NCI-H345 treated with DMSO at 0.1 percent for 48 hours (cell line): Measurements from ENCODE around the gene WEE1.
A peak's percentile ranks its signal among the peaks of the same experiment; 100 is the strongest.

Source experiments
- DNase-seq: peaks from one replicate; lab custom pipeline; 2025; ENCODE audit not compliant: unreplicated experiment; lab: John Stamatoyannopoulos, UW

Gene WEE1

DNA sequence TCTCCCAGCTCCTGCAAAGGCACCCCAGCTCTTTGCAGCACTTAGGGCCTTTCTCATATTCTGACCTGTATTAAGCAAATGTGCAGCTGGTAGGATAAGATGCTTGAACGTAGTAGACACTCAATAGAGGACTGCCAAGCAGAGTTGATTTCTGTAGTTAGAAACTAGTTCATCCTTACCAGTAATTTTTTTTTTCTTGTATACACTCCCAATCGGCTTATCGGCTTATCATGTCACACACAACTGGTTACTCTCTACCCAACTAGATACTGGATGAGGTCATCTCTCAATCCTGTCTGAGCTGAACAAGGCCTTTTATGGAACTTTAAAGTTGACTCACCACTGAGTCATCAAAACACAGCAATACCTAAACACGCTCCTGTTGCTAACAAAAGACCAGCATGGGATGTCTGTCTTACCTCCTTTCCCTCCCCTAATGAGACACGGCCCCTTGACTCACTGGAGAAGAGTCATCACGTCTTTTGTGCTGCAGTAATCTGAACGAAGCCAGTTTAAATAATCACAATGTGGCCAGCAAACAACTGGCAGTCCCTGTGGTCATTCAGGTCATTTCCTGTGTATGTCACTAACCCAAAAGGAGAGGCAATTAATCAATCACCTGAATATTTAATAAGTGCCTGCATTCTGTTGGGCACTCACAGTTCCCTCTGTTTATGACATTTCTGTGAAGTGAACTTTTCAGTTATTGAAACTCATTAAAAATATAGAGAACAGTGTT lies 7.5 kb upstream of the WEE1 start:
- peak; percentile 64 for DNase-seq

DNA sequence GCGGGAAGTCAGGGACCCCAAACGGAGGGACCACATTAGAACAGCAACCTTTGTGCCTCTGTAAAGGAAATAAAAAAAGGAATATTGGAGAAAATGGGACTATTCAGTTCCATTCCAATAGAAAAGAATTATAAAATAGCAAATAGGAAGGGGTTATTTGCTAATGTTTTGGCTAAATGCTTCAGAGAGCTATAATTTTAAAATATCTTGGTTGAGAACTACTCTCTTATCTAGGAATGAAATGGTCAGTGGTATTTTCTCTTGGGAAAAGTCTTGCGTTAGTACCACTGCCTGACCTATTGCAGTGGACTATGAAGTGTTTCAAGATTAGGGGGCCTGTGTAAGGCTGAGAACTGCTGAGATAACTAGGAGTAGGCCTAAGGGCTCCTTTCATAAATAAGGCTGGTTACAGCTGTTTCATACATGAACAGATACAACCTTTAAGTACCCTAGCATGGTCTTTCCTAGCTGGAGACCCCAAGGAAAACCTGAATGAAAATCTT lies 6.9 kb upstream of the WEE1 start:
- no peak for DNase-seq

DNA sequence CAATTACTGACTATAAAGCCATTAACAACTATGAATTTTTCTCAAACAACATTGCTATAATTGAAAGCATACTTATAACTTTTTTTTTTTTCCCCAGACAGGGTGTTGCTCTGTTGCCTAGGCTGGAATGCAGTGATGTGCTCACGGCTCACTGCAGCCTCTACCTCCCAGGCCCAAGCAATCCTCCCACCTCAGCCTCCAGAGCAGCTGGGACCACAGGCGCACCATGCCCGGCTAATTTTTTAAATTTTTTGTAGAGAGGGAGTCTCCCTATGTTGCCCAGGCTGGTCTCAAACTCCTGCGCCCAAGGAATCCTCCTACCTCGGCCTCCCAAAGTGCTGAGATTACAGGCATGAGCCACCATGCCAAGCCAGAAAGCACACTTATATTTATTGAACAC lies 6.1 kb upstream of the WEE1 start:
- no peak for DNase-seq

DNA sequence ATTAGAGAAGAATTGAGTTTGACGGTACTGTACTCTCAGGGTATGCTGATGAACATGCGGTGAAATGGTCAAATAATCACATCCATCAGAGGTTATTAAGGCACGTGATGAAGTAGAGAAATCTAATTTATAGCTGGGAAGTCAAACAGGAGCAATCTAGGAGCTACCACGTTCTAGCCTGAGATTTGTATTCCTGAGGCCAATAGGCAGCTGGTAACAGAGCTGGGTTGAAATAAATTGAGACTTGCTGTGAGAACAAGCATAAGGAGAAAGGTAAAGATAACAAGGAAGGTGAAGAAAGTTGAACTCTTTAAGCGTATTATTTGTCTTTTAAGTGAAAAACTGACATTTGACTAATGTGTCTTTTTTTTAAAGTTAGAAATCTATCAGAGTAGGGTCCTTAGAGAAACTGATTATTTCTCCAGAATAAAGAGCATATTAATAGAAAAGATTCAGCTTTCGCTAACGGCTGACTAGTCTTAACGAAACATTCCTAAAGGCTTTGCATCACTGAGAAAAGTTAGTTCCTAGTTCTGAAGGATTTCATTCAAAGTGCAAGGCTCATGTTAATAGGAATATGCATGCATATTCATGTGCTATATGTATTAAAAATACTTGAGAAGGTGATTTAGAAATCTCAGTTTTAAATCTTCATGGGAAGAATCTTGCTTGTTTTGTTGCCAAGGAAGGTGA lies 5.2 kb upstream of the WEE1 start:
- no peak for DNase-seq

DNA sequence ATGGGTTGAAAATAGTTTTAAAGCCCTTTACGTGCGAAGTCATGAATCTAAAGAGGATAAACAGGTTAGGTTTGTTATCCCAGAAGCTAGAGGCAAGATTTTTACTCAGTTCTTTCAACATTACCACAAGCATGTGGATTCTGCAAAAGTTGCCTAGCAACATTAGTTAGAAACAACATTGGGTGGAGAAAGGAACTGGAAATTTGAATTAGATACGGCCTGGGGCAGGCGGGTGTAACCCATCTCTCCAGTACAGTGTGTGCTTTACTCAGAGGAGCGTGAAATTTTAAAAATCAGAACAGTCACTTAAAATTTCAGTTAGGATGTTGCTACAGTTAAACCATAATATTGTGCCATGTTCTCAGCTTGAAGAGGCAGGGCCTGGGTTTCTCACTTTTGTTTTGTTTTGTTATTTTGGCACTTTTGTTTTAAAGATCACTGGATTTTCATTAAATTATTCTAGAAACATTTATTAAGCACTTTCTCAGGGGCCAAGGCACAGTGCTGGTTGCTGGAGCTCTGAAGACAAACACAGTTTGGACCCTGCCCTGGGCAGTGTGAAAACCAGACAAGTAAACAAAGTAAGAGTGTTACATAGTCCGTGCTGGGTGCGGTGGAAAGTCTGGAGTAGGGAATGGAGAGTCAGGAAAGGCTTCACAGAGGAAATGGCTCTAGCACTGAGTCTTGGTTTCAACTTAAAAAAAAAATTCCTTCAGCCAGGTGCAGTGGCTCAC lies 4.4 kb upstream of the WEE1 start:
- peak; percentile 31 for DNase-seq

DNA sequence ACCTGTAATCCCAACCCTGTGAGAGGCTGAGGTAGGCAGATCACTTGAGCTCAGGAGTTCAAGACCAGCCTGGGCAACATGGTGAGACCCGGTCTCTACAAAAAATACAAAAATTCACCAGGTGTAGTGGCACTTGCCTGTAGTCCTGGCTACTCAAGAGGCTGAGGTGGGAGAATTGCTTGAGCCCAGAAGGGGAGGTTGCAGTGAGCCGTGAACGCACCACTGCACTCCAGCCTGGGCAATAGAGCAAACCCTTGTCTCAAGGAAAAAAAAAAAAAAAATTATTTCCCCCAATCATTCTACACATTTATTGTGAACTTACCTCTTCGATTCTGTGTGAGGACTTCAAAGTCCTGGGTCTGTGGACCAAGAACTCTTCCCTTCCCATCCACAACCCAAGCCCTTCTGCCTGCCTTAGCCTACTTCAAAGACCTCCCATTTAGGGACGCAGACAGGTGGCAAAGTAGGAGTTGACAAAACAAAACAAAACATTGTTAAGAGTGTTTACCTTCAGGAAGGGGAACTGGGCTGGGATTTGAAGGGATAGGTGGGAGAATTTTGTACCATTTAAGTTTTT lies 3.8 kb upstream of the WEE1 start:
- no peak for DNase-seq

DNA sequence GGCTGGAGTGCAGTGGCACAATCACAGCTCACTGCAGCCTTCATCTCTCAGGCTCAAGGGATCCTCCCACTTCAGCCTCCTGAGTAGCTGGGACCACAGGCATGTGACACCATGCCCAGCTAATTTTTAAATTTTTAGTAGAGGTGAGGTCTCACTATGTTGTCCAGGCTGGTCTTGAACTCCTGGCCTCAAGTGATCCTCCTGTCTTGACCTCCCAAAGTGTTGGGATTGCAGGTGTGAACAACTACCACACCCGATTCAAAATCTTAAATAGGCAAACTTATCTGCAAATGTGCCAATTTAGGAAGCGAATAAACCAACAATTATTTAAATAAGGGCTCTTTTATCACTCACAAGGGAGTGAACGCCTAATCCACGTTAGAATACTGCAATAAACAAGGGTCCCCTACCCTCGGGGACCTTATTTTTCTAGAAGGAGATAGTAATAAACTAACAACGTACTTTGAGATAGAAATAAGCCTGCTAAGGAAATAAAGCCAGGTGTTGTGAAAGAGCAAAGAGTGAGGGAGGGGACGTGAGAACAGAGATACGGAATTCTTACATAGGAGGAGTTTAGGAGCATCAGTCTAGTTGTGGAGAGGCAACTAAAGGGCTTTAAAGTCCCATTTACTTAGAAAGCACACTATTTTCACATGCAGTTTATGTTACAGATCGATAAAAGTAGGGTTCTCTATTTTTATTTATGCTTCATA lies 3.0 kb upstream of the WEE1 start:
- no peak for DNase-seq

DNA sequence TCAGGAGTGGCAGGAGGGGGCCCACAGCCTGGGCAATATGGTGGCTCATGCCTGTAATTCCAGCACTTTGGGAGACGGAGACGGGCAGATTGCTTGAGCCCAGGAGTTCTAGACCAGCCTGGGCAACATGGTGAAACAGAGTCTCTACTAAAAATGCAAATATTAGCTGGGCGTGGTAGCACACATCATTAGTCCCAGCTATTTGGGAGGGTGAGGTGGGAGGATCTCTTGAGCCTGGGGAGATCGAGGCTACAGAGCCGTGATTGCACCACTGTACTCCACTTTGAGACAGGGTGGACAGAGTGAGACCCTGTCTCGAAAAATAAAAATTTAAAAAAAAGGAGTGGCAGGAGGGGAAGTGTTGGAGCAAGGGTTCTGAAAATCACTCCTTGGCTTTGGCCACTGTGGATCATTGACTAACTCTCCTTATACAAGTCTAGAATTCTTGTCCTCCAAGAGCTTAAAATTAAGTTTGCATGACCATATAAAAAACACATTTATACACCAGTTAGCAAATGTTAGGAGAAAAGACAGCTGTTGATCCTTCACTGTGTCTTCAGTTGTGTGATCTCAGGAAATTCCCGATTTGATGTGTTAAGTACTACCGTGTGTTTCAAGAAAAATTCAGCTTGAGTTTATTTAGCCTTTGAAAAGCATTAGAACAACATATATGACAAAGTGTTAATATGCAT lies 2.3 kb upstream of the WEE1 start:
- DNase-seq = no peak

DNA sequence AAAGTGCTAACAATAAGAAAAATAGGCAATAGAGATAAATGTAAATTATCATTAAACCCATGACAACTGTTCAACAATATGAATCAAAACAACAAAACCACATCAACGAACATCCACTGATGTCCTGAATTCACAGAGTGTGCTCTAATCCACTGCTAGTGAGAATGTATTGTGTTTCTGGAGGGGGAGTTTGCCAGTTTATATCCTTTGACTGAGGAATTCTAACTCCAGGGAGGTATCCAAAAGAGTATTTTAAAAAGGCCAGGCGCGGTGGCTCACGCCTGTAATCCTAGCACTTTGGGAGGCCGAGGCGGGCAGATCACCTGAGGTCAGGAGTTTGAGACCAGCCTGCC lies 1.7 kb upstream of the WEE1 start:
- DNase-seq = no peak

DNA sequence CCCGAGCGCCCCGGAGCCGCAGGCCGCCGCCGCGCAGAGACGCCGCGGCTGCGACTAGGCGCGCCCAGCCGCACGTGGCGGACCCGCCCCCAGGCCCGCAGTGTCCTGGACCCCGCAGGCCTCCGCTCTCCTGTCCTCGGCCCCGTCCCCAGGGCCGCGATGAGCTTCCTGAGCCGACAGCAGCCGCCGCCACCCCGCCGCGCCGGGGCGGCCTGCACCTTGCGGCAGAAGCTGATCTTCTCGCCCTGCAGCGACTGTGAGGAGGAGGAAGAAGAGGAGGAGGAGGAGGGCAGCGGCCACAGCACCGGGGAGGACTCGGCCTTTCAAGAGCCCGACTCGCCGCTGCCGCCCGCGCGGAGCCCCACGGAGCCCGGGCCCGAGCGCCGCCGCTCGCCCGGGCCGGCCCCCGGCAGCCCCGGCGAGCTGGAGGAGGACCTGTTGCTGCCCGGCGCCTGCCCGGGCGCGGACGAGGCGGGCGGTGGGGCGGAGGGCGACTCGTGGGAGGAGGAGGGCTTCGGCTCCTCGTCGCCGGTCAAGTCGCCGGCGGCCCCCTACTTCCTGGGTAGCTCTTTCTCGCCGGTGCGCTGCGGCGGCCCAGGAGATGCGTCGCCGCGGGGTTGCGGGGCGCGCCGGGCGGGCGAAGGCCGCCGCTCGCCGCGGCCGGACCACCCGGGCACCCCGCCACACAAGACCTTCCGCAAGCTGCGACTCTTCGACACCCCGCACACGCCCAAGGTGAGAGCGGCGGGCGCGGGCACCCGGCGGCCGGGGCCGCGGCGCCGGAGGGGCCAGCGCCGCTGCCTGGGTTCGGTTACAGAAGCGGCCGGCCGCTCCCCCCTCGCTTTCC lies 528 bp downstream of the WEE1 start:
- no peak for DNase-seq

DNA sequence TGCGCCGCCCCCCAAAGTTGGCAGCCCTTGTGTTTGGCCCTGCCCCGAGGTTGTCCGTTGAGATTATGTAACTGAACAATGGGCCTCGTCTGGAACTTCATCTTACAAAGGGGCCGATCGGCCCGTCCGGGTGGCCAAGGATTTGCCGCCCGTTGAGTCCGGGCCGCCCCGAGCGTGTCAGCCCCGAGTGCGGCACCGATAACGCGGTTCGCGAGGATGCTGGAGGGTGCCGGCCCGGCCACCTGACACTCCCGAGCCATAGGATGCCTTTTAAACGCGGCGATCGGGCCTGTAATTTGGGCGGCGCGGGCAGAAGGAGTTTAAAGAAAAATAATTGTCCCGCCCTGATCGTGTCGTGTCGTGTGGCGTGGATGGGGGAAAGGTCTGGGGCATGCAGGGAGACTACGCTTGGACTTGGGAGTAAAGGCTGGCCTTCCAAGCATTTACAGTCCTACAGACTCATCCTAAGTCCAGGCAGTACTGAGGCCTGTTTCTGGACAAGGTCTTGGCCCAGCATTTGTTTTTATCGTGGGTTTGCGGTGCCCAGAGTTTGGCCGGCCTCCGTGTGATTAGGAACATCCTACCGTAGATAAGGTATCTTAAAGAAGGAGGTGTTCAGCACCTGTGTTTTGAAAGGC lies 1.3 kb downstream of the WEE1 start:
- DNase-seq = no peak

DNA sequence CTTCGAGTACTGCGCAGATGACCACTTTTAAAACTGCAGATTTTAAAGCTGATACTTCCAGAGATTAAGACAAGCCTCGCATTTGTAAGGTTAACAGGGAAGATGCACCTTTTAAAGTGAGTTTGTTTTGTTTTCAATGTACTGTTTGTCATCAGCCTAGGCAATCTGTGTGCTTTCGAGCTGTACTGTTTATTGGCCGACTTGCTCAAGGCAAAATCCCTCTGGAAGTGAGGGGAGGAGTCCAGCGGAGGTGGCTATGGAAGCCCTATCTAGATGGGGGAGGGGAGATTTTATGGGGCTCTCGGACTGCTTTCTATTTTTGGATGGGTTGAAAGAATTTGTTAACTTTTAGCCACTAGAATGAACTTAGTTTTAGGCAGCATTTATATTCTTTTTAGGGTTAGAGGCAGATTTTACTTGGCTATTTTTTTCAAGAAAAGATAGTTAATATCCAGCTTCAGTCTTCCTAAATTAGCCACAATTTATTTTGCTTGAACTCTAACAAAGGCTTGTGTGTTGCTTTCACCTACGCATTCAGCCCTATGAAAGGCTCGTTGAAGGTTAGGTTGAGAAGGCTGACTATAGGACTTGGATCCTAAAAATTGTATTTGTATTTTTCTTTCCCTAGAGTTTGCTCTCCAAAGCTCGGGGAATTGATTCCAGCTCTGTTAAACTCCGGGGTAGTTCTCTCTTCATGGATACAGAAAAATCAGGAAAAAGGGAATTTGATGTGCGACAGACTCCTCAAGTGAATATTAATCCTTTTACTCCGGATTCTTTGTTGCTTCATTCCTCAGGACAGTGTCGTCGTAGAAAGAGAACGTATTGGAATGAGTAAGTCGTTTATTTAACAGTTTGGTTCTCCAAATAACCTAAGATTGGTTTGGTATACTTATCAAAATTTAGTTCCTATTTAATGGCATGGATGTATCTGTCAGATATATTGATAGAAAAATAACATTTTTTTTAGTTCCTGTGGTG lies 2.1 kb downstream of the WEE1 start:
- DNase-seq = peak; percentile 30

DNA sequence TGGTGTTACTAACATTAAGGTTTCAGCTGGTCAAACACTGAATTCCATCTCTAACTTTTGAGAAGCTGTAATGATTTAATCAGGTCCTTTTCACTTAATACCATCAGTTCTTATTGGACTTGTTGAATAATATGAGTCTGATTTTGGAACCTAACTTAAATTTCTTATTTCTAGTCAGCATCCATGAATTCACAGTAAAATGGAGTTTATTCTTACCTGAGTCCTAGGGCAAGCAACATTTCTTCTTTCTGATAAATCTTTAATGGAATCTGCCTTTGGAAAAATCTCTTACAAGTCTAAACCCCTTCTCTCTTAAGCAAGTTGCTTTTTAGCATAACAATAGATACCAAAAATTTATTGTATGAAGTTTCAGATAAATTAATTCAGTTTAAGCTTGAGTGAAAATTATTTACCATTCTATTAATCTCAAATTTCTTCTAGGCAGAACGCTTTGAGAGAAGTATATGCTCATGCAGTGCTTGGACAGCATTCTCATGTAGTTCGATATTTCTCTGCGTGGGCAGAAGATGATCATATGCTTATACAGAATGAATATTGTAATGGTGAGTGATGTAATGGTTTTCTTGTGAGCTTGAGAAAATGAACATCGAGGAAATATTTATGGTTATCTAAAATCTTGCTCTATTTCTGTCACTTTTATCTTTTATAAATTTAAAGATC lies 3.4 kb downstream of the WEE1 start:
- no peak for DNase-seq

DNA sequence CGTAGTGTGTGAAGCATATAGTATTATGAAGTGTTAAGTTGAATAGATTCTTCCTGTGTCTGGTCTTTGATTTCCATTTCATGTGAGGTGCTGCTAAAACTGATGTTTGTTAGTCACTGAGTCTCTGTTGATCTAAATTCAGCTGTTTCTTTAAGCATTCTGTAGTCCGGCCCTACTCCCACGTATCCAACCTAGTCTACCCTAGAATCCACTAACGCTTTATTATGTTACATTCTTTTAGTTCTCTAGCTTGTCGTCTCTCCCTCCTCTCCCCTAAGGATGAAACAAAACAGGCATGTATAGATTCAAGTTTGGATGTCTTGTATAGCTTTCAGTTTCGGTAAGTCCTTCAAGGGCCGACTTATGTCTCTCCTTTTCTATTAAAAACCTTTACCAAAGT lies 4.1 kb downstream of the WEE1 start:
- no peak for DNase-seq

DNA sequence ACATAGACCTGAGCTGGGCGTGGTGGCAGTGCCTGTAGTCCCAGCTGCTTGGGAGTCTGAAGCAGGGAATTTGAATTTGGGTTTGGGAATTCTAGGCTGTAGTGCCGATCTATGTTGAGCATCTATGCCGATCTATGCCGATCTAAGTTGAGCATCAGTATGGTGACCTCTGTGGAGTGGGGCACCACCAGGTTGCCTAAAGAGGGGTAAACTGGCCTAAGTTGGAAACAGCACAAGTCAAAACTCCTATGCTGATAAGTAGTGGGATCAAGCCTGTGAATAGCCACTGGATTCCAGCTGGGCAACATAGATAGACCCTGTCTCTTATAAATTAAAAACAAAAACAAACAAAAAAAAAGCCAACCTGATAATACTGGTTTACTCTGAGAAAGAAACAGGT lies 7.4 kb downstream of the WEE1 start:
- no peak for DNase-seq

DNA sequence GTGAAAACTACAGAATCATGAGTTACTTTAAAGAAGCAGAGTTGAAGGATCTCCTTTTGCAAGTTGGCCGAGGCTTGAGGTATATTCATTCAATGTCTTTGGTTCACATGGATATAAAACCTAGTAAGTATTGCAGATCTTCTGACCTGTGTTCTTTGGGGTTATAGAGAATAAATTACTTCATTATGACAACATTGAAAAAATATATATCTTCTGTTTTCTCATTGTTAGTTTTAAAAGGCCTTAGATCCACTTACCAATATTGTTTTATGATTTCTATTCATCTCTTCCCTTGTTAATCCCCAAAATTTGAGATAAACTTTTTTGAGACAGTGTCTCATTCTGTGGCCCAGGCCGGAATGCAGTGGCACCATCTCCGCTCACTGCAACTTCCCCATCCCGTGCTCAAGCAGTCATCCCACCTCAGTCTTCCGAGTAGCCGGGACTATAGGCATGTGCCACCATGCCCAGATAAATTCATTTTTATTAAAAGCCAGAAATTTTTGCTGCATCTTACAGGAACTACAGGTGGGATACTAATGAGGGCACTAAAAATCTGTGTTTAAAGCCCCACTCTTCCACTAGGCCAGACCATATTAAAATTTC lies 8.2 kb downstream of the WEE1 start:
- DNase-seq = no peak

DNA sequence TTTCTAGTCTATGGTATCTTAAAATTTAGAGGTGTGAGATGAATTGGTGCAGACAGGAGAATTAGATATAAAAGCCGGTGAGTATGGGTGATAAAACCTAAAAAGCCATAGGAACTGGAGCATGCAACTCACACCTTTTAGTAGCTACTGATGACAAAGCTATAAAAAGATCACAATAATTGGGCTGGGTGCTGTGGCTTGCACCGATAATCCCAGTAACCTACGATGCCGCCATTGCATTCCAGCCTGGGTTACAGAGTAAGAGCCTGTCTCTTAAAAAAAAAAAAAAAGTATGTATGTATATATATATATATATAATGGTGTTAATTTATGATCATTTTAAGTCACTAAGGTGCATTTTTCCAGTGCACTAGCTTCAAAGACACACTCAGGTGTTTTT lies 17.2 kb downstream of the WEE1 start:
- no peak for DNase-seq
